ENCODE data around the gene TPGS2. TPM values are rescaled to one million over a fixed set of nuclear protein-coding genes. Genes with fewer than 3 reads are reported as not detected.
"Not testable (repeated sequence)": the region's sequence is repeated elsewhere in the genome, so short reads cannot be mapped to it uniquely, and the experiment has no call there.

TPGS2 gene
- total RNA-seq, 2 experiments from 2014 or later = 77.0 to 83.1 TPM

GRCh38 chr18:36769172-36769571 lies 59.6 kb downstream of the TPGS2 start:
- no peak overlapping the region for H3K4me3 Mint-ChIP-seq
- CTCF ChIA-PET = interaction anchor here (1.3 kb wide), 1 partner anchor 81 kb away, joined by 3 read pairs; no protein-coding TSS in a partner anchor
- intact Hi-C loops (cut with micrococcal nuclease) = no loop called here

DNA sequence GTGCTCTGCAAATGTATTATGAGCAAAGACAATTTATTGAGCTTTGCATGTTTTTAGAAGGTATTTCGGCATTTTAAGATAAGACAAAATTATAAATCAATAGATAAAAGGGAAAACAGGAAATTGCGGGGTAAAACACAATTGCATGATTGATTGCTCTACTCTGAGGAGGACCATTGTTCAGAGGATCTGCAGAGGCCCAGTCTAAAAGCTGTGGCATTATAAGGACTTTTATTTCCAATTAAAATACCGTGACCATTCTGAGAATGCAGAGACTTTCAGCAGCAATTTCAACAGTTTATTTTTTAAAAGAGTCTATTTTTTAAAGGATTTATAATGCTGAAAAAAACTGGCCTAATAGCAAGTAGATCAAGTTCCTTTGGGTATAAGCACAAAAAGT lies 62.0 kb downstream of the TPGS2 start:
- Mint-ChIP-seq H3K27ac (no peak overlapping the region), H3K27me3 (peaks cover 3% of the 10 kb centered on the region), H3K4me1 (ENCODE audit: low read depth) (peaks cover 7% of the 10 kb centered on the region), H3K4me3 (no peak overlapping the region), H3K36me3 (ENCODE audit: low read depth) (no peaks in the 10 kb centered on the region), H3K9me3 (no peaks in the 10 kb centered on the region)
- ATAC-seq (no peak), DNase-seq (no peak)
- ChIA-PET CTCF (no interaction called here), POLR2A (no interaction called here)
- TF ChIP-seq, protein P1, sequence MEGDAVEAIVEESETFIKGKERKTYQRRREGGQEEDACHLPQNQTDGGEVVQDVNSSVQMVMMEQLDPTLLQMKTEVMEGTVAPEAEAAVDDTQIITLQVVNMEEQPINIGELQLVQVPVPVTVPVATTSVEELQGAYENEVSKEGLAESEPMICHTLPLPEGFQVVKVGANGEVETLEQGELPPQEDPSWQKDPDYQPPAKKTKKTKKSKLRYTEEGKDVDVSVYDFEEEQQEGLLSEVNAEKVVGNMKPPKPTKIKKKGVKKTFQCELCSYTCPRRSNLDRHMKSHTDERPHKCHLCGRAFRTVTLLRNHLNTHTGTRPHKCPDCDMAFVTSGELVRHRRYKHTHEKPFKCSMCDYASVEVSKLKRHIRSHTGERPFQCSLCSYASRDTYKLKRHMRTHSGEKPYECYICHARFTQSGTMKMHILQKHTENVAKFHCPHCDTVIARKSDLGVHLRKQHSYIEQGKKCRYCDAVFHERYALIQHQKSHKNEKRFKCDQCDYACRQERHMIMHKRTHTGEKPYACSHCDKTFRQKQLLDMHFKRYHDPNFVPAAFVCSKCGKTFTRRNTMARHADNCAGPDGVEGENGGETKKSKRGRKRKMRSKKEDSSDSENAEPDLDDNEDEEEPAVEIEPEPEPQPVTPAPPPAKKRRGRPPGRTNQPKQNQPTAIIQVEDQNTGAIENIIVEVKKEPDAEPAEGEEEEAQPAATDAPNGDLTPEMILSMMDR (IDR thresholded peaks at IDR 0.05) = no peak
- intact Hi-C loops (cut with micrococcal nuclease) = no loop called here

More at GRCh38 chr18:36769172-36769571, 59.6 kb downstream of the TPGS2 start:
- ATAC-seq = no peak
- Mint-ChIP-seq H3K27me3 (peaks cover 3% of the 10 kb centered on the region), H3K36me3 (ENCODE audit: low read depth) (no peaks in the 10 kb centered on the region), H3K9me3 (no peaks in the 10 kb centered on the region), H3K4me1 (ENCODE audit: low read depth) (peaks cover 7% of the 10 kb centered on the region), H3K27ac (no peak overlapping the region)
- TF ChIP-seq, protein P1 (IDR thresholded peaks at IDR 0.05) = no peak
- POLR2A ChIA-PET = no interaction called here
- no peak for DNase-seq

DNA sequence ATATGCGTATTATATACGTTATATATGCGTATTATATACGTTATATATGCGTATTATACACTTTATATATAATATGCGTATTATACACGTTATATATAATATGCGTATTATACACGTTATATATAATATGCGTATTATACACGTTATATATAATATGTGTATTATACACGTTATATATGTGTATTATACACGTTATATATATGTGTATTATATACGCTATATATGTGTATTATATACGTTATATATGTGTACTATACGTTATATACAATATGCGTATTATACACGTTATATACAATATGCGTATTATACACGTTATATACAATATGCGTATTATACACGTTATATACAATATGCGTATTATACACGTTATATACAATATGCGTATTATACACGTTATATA lies 65.8 kb downstream of the TPGS2 start:
- H3K4me1 Mint-ChIP-seq (ENCODE audit: low read depth); H3K9me3 Mint-ChIP-seq; H3K36me3 Mint-ChIP-seq (ENCODE audit: low read depth); intact Hi-C loops (cut with micrococcal nuclease); POLR2A ChIA-PET; ATAC-seq; H3K27me3 Mint-ChIP-seq; H3K27ac Mint-ChIP-seq; H3K4me3 Mint-ChIP-seq; DNase-seq: not testable (repeated sequence)
- CTCF ChIA-PET = interaction anchor here (1.3 kb wide), 1 partner anchor 76 kb away, joined by 3 read pairs; no protein-coding TSS in a partner anchor

DNA sequence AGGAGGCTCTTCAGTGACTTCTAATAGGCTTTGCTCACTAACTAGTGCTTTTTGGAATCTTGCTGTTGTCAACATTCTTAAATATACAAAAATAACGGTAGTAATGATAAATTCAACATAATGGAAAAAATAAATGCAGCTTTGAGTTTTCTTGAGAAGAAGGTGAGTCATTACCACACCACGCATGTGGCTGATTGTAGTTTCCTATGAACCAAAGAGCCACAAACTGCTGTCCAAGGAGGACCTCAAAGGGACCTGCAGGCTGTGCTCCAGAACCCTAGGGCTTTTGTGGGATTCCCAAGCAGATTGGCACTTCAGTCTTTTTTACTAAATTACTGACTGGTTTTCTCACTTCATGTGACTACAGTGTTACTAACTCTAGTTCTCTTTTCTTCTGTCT lies 66.7 kb downstream of the TPGS2 start:
- Mint-ChIP-seq H3K4me1 (ENCODE audit: low read depth) (no peaks in the 10 kb centered on the region), H3K36me3 (ENCODE audit: low read depth) (no peaks in the 10 kb centered on the region), H3K4me3 (no peak overlapping the region), H3K9me3 (no peaks in the 10 kb centered on the region), H3K27me3 (no peaks in the 10 kb centered on the region), H3K27ac (no peak overlapping the region)
- POLR2A ChIA-PET = no interaction called here
- intact Hi-C loops (cut with micrococcal nuclease) = no loop called here
- TF ChIP-seq, protein P1 (IDR thresholded peaks at IDR 0.05) = no peak
- CTCF ChIA-PET = interaction anchor here (1.0 to 1.3 kb wide), 2 partner anchors 19 to 75 kb away, joined by 3 read pairs; no protein-coding TSS in a partner anchor
- peak; percentile 16 for DNase-seq
- no peak for ATAC-seq

DNA sequence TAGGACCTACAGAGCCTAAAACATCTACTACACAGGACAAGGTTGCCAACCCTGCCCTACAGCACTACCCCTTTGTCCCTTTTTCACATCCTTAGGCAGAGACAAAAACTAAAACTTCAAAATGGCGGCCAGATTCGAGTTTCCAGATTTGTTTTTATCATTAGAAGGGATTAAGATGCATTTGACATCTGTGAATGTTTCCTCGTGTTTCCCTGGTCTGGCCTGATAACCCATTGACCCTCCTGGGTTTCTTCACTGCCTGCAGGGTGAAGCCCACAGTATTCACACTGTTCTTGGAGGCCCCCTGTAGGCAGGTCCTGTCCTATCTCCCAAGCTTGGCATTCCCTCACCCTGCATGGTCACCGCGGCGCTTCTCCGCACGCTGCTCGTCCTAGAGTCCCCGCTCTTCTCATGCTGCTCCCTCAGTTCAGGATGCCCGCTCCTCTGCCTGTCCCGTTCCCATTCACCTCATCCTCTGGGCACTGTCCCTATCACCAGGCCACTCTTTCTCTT lies 67.6 kb downstream of the TPGS2 start:
- DNase-seq (no peak), ATAC-seq (no peak)
- no peak overlapping the region for H3K27ac Mint-ChIP-seq
- intact Hi-C loops (cut with micrococcal nuclease) = no loop called here
- no peaks in the 10 kb centered on the region for H3K9me3 Mint-ChIP-seq
- no peak overlapping the region for H3K4me3 Mint-ChIP-seq
- POLR2A ChIA-PET = no interaction called here
- TF ChIP-seq, protein P1 (IDR thresholded peaks at IDR 0.05) = no peak
- H3K4me1 Mint-ChIP-seq (ENCODE audit: low read depth) = no peaks in the 10 kb centered on the region
- peaks cover 2% of the 10 kb centered on the region for H3K27me3 Mint-ChIP-seq
- CTCF ChIA-PET = interaction anchor here (1.0 kb wide), 1 partner anchor 18 kb away, joined by 3 read pairs; no protein-coding TSS in a partner anchor
- H3K36me3 Mint-ChIP-seq (ENCODE audit: low read depth) = no peaks in the 10 kb centered on the region

All from activated CD8-positive, alpha-beta T cell treated with anti-CD3 and anti-CD28 coated beads for 36 hours (primary cell).